GM12874 (cell line): ENCODE data around the gene DPP4.

ENCODE experiments used
- TF ChIP-seq, protein P1 (sequence below): IDR thresholded peaks from 2 replicates; pipeline ENCODE4 v1.5.1; 2011; ENCODE audit warnings: low read depth, mild to moderate bottlenecking, control low read depth, low read length, moderate library complexity; ENCODE audit not compliant: insufficient read depth

The DPP4 gene

DNA sequence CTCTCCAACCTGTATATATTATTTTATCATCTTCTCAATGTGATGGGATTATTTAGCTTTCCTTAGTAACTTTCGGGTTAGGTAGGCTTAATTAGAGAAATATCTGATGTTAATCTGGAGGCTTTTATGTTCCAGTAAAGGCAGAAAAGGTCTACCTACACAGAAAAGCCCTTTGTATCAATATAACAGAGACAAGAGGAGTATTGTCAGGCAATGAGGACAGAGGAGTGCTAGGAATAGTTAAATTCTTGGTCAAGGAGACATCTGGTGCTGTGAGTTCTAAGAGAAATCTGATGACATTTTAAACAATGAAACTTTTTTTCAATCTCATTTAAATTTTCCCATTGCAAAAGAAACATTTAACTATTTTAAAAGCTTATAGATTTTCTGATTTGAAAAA is 36.1 kb downstream of the DPP4 start:
- TF ChIP-seq, protein P1, sequence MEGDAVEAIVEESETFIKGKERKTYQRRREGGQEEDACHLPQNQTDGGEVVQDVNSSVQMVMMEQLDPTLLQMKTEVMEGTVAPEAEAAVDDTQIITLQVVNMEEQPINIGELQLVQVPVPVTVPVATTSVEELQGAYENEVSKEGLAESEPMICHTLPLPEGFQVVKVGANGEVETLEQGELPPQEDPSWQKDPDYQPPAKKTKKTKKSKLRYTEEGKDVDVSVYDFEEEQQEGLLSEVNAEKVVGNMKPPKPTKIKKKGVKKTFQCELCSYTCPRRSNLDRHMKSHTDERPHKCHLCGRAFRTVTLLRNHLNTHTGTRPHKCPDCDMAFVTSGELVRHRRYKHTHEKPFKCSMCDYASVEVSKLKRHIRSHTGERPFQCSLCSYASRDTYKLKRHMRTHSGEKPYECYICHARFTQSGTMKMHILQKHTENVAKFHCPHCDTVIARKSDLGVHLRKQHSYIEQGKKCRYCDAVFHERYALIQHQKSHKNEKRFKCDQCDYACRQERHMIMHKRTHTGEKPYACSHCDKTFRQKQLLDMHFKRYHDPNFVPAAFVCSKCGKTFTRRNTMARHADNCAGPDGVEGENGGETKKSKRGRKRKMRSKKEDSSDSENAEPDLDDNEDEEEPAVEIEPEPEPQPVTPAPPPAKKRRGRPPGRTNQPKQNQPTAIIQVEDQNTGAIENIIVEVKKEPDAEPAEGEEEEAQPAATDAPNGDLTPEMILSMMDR, result no peak

DNA sequence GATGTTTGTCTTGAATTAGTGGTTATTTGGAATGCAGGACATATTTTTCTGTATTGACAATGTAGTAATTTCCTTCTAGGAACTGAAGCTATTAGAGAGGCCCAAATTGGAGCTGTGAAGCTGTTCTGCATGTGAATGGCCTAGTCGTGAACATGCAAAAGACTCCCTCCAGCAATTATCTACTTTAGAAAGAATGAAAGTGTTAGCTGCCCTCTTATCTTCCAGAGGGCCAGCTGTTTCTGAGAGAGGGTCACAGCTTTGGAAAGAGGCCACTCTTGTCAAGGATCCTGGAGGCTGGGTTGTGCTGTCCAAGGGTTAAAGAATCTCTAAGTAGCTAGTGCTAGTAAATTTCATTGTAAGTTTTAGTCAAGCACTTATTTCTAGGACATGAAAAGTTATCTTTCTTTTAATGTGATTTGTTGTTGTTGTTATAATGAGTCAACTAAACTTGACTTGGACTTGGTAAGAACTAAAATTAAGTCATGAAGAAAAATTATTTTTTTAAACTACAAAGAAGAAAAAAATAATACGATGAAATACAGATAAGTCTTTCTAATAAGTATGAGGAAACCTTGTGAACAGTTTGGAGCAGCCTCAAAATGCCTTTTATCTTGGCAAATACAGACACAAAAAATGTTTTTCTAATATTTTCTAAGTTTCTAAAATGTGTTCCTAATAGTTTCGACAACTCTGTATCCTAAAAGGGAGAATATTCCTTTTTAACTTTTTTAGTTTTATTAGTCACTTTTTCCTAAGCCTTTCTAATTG is 36.8 kb downstream of the DPP4 start:
- TF ChIP-seq, protein P1, result no peak

DNA sequence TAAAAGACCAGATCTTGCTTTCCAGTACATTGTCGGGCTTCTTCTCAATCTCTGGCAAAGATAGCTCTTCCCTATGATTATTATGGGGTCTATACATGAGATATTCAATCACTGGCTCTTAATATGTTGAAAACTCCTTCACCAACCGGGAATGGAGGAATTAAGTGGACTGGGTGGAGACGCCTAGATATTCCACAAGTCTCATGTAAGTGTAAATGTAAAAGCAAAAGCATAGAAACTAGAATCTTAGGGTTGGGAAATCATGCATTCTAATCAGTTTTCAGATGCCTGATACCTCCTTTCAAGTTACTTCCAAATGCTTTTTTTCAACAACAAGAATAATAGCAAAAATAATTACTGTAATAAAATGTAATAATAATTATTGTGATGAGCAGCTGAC is 38.0 kb downstream of the DPP4 start:
- TF ChIP-seq, protein P1, result no peak

DNA sequence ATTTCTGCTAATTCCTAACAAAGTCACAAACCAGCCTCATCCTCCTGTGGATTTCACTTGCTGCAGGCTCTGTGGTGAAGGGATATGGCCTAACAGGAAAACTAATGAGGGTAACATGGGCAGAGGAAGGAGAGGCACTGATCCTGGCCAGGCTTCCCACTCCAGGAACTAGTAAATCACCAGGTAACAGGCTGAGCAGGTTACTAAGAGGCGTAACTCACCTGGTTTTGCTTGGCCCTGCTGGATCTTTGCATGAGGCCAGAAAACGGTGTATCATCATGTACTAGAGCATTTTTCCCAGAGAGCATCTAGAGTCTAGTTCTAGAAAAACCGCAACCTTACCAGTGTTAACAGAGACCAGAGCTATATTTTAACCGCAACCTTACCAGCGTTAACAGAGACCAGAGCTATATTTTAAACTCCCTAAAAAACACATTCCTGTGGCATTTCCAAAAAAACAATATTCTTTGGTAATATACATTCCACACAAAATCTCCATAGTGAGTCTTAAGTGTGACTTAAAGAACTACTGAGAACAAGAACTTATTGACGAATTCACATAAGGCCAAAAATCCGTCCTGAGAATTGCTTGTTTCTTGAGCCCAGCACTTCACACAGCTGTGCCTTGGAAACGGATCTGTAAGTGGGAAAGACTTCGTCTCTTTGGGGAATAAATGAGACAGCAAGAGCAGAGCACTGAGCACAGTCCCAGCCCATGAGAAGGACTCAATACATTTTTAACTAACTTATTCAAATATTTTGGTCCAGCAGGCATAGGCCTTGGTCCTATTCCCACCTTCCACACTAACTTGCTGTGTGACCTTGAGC is 43.4 kb downstream of the DPP4 start:
- TF ChIP-seq, protein P1, result no peak

DNA sequence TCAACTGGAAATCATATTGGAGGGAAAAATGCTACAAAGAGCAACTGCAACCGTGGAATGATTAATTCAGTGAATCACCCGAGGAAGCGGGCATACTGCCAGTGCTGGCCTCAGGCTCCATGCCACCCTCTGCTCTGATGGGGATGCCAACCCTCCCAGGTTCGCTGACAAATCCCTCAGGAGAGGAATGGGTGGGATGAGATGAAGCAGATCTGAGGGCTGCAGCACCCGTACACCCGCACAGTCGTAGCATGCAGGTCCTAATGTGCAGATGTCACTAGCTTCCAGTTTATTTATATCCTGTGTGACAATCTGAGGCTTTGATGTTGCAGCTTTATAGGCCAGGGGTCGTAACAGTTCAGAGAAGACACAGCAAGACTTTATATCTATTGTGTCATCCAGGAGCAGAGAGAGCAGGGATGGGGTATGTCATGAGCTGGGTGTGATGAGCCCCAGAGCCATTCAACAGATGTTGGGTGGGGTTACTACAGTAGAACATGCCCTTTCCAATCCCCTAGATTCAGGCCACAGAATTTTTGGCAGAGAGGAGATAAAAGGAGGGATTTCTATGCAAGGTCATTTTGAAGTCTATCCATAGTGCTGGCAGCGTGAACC is 44.6 kb downstream of the DPP4 start:
- TF ChIP-seq, protein P1, result no peak

DNA sequence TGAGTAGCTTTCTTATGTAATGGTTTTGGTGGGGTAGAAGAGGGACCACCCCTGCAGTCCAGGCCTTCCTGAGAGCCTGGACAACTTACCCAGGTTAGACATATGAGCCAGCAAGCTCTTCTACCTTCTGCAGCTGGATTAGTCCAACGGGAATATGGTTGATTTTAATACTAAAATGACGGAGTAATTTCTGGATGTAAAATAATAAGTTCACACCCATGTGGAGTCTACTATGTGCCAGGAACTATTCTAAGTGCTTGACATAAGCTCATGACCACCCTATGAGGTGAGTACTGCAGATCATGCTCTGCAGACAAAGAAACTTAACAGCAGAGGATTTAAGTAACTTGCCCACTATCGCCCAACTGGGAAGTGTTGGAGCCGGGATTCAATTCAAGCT is 45.5 kb downstream of the DPP4 start:
- TF ChIP-seq, protein P1, result no peak
